Activated naive CD4-positive, alpha-beta T cell treated with Interleukin-2 at 50 U/mL for 16 hours (primary cell): Measurements from ENCODE around the gene CFAP74.
"Not testable (repeated sequence)": the region's sequence is repeated elsewhere in the genome, so short reads cannot be mapped to it uniquely, and the experiment has no call there.

Experiments
- DNase-seq: peaks from one replicate; pipeline ENCODE4 v3.0.0-alpha.2; 2020

CFAP74 gene

DNA sequence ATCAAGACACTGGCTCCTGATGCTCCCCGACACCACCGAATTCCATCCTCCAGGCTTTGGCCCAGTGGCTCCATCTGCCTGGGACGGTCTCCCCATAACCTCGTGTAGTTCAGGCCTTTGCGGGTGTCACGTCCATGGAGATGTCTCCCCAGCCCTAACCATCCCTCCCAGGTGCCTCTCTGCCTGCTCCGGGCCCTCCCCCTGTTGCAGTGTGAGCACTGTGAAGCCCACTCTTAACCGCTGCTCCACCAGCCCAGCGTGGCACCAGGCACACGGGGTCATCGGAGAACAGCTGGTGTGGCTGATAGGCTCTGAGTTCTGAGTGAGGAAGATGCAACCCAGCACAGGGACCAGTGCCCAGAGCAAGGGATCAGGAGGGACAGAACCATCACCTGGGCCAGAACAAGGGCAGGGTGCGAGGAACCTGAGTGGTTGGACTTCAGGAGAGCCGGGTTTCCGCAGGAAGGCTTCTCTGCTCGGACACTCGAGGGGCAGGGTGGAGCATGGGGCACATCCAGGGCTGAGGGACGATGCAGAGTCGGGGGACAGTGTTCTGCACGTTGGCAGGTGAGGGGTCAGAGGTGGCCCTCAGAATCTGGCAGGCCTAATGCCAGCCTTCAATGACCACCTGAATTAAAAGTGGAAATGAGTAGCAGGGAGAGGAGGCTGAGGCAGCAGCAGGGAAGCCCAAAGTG is 110.1 kb downstream of the CFAP74 start:
- no peak for DNase-seq

DNA sequence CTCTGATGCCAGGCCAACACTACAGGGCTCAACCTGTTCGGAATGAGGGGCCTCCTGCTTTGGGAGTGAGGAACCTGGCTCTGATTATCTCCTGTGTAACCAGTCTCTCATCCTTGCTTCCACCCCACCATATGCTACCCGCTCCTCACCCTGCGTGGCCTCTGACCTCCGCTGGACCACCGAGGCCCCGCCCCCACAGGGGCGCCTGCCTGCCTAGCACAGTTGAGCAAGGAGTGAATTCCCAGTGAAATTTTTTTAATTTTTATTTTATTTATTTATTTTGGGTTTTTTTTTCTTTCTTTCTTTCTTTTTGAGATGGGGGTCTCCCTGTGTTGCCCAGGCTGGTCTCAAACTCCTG is 110.8 kb downstream of the CFAP74 start:
- DNase-seq: no peak

DNA sequence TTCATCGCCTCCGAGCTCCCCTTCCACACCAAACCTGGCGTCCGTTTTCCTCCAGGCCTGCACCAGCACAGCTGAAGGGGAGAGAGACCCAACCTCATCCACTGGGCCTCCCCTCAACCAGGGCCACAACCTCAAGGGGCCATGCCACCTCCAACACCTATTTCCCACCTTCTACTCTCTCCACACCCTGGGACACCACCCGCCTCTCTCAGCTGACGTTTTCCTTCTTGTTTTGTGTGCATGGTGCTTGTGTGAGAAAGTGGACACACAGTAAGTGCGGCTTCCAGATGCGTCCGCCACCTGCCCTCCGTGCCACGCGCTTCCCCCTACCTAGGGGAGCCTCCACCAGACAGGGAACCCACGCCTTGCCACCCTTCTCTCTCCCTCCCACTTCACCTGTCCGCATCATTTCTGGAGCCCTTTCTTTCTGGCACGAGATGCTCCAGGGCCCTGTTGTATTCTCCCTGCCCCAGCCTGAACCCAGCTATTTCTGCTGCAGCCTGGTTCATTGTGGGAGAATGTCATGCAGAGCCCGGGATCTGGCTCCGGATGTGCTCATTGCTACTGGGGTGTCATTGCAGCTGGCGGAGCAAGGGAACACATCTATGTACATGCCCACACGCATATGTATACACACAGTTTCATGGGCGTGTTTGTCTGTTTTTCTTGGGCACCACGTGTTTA is 111.4 kb downstream of the CFAP74 start:
- DNase-seq: peak; percentile 30

DNA sequence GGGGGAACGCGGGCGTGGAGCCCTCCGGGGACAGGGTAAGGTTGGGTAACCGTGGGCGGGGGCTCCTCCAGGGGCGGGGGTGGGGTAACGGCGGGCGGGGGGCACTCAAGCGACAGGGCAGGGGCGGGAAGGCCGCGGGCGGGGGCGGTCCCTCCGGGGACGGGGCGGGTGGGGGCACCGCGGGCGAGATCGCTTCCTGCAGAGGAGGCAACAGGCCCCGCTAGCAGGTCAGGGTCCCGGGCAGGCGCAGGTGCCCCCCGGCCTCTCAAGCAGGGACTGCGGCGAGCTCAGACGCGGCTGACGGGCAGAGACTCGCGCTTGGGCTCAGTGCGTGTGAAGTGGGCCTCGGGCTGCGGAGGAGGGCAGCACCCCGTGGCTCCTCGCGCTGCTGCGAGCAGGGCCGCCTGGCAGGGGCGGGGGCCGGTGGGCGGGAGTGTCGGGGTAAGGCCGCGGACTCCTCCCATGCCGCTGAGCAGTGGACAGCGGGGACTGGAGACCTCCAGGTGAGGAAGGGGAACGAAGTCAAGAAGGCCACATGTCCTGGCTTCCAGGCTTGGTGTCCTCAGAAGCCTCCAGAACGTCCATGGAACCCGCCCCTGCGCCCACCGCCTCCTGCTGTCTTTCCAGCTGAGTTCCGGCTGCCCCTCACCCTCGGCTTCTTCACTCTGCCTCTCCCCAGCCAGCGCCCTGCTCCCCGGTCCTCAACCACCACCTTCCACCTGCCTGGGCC is 112.1 kb downstream of the CFAP74 start:
- DNase-seq: peak; percentile 73

DNA sequence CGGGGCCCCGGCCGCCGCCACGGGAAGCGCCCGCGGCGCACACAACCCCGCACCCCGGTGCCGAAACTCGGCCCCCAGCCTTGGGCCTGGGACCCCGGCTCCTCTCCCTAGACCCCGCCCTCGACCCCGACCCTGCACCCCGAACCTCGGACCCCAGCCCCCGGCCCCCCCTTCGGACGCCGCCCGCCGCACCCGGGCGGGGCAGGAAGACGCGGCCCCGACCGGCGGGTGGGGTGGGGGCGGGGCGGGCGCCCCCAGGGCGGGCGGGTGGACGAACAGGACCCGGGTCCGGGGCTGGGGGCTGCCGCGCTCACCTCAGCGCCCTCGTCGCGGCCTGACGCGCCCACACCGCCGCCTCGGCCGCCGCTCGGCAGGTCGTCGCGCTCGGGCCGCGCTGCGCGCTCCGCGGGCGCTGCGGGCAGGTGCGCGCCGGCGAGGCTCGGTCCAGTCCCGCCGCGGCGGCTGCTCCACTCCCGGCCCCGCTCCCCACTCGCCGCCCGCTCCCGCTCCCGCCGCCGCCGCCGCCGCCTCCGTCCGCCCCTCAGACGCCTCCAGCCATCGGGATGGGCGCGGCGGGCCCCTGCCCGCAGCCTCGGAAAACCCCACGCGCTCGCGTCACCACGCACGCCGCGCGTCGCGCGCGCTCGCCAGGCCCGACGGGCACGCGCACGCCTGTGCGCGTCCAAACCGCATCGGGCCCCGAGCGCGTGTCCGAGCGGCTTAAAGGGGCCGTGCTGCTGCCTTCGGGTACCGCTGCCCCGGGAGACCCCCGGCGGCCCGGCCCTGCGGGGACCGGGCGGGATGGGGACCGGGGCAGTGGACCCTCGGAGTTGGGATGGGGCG is 112.9 kb downstream of the CFAP74 start, which contains the start of gene GNB1:
Gene GNB1, minus strand, starts transcription at position 582 of the 843 bp plus-strand sequence. CDS start 65,634 bp downstream, outside the sequence.
- peak; percentile 88 for DNase-seq

DNA sequence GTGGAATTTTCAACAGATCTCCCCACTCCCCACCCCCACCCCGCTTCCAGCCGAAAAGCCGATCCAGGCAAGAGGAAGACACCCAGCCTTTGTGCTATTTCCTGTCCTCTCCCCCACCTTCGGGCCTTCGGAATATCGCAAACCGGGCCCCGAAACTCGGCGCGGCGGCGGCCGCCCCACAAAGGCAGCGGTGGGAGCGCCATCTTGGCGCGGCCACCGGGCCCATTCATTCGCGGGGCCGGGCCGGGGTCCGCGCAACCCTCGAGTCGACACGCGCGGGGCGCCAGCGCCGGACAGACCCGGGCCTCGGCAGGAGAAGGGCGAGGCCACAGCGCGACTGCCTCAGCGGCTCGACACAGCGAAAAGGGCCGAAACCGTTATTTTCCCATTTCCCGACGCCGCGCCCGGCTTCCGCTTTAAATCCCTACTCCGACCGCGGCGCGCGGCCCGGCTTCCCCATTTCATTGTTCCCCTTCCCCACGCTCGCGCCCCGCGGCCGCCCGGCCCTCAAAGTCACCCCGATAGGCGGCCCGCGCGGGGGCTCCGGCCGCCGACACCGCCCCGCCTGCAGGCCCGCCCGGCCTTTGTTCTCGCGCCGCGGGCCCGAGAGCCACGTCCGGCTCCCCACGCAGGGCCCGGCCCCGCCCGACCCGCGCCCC is 113.6 kb downstream of the CFAP74 start:
- peak; percentile 48 for DNase-seq

DNA sequence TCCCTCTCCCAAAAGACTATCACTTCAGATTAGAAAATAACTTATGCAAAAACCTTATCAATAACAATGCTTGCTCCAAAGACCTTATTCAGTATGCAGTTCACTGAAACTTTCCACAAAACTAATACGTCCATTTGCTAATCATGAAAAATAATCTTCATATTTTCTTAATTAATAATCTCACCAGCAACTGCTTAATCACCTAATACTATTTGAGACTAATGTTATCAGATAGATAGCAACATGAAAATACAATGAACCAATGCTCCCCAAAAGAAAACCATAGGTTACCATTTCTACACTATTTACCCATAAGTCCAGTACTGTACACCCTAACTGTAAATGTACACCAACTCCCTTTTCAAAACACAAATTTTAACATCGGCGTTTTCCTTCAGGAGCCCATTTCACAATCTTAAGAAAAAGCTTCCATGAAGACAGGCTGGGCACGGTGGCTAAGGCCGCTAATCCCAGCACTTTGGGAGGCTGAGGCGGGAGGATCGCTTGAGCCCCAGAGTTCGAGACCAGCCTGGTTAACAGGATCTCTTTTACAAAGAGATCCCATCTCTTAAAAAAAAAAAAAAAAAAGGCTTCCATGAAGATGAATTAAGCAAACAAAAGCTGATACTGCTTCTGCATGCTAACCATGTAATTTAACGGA is 114.4 kb downstream of the CFAP74 start:
- DNase-seq: no peak

DNA sequence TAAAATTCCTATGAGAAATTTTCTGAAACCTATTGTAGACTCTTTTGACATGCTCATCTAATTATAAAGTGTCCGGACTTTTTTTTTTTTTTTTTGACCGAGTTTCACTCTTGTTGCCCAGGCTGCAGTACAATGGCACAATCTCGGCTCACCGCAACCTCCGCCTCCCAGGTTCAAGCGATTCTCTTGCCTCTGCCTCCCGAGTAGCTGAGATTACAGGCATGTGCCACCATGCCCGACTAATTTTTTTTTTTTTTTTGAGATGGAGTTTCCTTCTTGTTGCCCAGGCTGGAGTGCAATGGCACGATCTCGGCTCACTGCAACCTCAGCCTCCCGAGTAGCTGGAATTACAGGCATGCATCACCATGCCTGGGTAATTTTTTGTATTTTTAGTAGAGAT is 119.7 kb downstream of the CFAP74 start:
- DNase-seq: not testable (repeated sequence)

DNA sequence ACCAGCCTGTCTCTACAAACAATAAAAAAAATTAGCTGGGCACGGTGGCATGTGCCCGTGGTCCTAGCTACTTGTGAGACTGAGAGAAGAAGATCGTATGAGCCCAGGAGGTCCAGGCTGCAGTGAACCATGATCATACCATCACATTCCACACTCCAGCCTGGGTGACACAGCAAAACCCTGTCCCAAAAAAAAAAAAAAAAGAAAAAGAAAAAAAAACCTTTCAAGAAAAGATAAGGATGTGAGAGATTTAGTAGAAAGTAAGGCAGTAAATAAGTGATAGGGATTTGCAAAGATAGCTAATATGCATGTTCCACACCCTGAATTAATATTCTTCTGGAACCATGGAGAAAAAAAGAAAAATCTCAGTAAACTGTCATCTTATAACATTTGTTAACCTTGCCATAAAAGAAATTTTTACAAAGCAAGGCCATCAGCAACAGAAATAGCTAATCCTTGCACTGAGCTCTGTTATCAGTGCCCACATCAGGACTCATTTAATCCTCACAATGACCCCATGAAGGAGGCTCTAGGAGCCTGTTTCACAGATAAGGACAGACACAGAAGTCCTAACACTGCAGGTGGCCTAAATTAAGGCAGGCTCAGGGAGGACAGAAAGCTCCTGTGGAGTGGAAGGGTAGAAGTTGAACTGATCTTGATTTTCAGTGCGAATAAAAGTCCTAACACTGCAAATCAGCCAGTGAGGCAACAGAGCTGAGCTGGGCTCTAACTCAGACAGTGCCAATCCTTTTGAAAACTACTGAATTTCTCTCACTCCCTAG is 120.3 kb downstream of the CFAP74 start:
- no peak for DNase-seq

DNA sequence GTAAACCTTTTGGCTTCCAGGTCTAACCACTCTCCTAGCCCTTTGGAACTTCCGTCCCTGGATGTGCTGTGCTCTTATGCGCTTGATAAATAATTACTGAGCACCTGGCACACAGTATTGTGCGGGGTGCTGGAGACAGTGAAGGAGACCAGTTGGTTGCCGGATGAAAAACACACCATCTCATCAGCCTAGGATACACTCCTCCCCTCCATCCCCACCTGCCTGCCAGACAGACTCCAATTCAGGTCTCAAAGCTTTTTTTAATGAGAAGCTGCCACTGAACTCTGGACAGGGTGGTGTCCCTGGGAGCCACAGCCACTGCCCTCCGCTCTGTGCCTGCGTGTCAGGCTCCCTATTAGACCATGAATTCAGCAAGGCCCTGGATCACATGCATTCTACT is 121.9 kb downstream of the CFAP74 start:
- no peak for DNase-seq

DNA sequence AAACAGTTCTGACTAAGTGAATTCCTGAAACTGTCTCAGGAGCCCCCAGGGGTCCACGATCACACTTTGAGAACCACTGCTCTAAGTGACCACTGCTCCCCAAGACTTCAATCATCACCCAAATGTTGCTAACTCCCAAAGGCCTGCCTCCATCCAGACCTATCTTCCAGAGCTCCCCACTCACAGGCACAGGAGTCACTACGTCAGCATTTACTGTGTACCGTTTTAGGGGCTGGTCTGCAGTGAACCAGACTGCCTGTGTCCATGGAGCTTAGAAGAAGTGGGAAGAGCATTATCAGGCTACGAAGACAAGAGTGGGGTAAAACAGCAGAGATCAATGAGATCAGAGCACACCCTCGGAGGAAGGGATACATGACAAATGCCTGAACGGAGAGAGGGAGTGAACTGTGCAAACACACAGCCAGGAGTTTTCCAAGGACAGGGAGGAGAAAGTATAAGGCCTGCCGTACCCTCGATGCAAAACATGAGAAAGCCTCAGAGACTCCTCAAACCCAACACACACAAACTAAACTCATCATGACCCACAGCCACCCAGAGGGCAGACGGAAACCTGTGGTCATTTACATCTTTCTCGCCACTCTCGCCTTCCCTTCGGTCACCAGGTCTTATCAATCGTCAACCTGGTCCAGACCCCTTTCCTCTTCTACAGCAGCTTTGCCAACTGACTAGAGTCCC is 122.8 kb downstream of the CFAP74 start:
- no peak for DNase-seq

DNA sequence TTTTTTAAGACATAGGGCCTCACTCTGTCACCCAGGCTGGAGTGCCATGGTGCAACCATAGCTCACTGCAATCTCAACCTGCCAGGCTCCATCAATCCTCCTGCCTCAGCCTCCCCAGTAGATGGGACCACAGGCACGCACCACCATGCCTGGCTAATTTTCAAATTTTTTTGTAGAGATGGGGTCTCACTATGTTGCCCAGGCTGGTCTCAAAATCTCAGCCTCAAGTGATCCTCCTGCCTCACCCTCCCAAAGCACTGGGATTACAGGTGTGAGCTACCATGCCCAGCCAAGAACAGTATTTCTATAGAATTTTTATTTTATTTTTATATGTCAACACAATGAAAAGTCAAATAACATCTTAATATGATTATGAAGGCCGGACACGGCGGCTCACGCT is 123.6 kb downstream of the CFAP74 start:
- no peak for DNase-seq

DNA sequence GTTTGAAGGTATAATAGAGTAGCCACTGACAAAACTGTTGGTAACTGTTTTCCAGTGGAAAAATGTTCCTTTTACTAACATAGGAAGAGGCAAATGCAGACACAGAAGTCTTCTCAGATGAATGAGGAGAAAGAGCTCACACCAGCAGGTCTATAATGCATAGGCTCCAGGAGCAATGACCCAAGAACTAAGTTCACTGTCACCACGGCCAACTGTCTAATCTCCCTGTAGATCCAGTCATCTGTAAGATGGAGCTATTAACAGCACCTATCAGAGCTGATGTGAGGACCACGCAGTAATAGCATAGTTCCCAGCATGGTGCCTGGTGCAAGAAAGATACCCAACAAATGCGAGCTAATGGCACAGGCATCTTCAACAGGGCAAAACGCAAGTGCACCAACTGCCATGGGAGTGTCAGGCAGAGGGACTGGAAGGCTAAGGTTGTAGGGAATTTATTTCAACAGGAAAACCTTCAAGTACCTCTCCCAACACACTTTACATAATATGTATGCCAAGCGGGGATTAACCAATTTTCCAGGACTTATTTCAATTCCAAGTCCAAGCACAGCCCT is 125.6 kb downstream of the CFAP74 start:
- DNase-seq: no peak

DNA sequence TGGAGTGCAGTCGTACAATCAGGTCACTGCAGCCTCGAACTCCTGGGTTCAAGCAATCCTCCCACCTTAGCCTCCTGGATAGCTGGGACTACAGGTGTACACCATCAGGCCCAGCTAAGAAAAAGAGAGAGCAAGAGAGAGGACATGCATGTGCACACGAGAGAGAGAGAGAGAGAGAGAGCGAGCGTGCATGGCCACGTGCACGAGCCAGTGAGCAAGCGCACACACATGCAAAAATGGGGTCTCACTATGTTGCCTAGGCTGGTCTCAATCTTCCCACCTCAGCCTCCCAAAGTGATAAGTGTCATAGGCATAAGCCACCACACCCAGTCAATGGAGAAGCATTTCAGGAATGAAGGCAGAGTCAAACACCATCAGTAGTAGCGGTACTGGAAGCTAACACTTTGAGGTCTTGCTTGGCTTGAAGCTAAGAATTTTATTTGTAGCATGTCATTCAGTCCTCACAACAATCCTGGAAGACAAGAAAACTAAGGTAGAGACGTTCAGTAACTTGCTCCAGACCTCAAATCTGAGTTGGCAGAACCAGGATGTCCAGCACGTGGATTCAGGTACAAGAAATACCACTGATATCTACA is 127.2 kb downstream of the CFAP74 start:
- DNase-seq: no peak

DNA sequence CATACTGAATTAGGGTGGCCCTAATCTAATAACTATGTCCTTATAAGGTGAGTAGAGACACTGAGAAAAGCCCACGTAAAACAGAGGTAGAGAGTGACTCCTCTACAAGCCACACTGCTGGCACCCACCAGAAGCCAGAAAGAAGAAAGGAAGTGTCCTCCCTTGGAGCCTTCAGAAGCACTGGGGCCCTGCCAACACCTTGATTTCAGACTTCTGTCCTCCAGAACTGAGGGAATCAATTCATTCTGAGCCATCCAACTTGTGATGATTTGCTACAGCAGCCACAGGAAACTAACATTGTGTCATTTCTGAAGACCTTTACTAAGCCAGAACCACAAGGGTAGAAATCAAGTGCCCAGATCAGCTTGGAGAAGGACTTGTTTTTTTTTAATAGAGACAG is 127.7 kb downstream of the CFAP74 start:
- peak; percentile 33 for DNase-seq

DNA sequence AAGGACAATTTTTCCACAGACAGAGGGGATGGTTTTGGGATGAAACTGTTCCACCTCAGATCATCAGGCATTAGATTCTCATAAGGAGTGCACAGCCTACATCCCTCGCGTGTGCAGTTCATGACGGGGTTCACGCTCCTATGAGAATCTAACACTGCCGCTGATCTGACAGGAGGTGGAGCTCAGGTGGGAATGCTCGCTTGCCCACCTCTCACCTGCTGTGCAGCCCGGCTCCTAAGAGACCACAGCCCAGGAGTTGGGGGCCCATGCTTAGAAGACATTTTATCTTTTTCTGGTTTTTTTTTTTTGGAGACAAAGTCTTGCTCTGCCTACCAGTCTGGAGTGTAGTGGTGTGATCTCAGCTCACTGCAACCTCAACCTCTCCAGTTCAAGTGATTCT is 128.7 kb downstream of the CFAP74 start:
- DNase-seq: no peak

DNA sequence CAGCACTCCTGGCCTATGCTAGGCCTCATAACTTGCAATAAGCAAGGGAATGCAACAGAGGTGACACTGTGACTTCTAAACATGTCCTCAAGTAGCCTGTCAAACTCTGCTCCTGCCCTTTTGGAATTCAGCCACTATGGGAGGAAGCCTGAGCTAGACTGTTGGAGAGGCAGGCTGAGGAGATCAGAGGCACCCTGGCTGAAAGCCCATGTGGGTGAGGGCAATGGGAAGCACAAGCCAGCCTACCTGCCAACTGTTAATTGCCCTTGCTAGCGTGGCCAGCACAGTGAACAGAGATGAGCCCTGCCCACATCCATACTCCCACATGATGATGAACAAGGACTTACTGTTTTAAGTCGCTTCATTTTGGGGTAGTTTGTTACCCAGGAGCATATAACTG is 130.4 kb downstream of the CFAP74 start:
- DNase-seq: no peak

DNA sequence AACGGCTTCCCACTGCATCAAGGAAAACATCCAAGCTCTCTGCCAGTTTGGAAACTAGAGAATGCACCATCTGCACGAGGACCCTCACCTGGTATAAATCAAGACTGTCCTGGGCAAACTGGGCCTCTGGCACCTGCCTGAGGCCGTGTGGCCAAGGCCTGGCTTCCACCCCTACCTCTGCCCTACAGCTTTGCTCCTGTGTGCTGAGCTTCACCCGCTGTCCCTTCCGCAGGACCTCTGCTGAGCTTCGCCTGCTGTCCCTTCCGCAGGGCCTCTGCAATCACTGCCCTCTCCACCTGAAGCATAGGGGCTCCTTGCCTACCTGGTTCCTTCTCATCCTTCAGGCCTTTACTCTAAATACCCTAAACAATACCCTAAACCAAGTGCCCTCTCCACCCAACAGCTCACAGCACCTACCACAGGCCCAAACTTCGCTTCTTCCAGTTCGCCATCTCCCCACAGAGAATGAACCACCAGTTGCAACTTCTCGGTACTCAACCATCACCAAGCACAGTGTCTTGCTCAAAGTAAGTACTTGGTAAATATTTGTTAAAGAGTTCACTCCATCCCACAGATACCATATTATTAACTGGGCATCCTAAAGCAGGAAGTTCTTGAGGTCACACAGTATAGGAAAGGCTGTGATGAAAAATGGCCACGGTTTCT is 131.1 kb downstream of the CFAP74 start:
- DNase-seq: no peak
